GM19043 (cell line): ENCODE measurements around the gene MIPOL1.
"Not testable (repeated sequence)": the region's sequence is repeated elsewhere in the genome, so short reads cannot be mapped to it uniquely, and the experiment has no call there.

Source experiments
- ATAC-seq: cut with Tn5 transposase; IDR thresholded peaks from one replicate; pipeline ENCODE4 v1.9.1; 2021; ENCODE audit warnings: low read depth; ENCODE audit not compliant: unreplicated experiment

The MIPOL1 gene

GRCh38 chr14:37197421-37198272 is at the start of gene MIPOL1:
TSS of gene MIPOL1 (plus strand) at chr14:37197937. CDS start at chr14:37247889, 49,952 bp downstream.
- ATAC-seq, result no peak

GRCh38 chr14:37150414-37150813 is 47.3 kb upstream of the MIPOL1 start:
- no peak for ATAC-seq

- ATAC-seq, result no peak
Measured at GRCh38 chr14:37153005-37153404, 44.7 kb upstream of the MIPOL1 start.

DNA sequence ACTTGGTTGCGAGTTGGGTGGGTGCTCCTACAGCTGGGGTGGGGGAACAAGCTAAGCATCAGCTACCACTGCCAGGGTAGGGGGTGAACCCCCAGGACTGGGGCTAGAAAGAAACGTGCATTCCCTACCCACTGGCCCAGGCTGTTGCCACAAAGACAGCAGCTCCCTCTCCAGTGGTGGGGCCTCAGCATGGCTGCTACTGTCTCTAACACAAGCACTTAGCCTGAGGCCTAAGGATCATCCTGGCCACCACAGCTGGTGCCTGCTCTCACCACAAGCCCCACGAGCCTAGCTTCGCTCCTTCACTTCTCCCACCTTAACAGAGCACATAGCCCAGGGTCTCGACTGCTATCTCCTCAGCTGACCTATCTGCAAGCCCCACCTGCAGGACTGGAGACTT is 44.3 kb upstream of the MIPOL1 start:
- ATAC-seq, result no peak

DNA sequence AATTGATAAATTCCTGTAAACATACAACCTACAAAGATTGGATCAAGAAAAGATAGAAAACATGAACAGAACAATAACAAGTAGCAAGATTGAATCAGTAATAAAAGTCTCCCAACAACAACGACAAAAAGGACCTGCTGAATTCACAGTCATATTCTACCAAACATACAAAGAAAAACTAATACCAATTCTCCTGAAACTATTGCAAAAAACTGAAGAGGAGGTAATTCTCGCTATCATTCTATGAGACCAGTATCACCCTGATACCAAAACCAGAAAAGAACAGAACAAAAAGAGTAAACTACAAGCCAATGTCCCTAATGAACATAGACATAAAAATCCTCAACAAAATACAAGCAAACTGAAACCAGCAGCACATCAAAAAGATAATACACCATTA is 39.8 kb upstream of the MIPOL1 start:
- ATAC-seq, result no peak

DNA sequence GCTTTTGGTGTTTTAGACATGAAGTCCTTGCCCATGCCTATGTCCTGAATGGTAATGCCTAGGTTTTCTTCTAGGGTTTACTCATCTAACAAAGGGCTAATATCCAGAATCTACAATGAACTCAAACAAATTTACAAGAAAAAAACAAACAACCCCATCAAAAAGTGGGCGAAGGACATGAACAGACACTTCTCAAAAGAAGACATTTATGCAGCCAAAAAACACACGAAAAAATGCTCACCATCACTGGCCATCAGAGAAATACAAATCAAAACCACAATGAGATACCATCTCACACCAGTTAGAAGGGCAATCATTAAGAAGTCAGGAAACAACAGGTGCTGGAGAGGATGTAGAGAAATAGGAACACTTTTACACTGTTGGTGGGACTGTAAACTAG is 35.4 kb upstream of the MIPOL1 start:
- not testable (repeated sequence) for ATAC-seq

- ATAC-seq, result no peak
Measured at GRCh38 chr14:37165794-37166193, 31.9 kb upstream of the MIPOL1 start.

- no peak for ATAC-seq
Measured at GRCh38 chr14:37167151-37168047, 30.3 kb upstream of the MIPOL1 start.

DNA sequence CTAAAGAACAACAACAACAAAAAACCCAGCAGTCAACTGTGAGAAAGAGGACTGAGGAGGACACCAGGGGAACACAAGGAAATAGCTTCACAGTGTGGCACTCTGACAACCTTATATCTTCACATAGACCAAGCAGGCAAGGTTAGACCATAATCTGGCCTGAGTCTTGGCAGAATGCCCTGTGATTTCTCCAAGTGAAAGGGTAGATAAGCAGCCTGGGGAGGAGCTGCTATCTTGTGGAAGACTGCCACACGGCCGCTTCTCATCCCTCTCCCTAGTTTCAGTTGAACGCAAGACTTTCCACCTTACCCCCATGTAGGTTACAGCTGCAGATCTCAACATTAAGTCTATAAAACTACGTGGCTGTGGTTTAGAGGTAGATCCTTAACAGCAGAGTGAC is 29.0 kb upstream of the MIPOL1 start:
- ATAC-seq, result no peak

DNA sequence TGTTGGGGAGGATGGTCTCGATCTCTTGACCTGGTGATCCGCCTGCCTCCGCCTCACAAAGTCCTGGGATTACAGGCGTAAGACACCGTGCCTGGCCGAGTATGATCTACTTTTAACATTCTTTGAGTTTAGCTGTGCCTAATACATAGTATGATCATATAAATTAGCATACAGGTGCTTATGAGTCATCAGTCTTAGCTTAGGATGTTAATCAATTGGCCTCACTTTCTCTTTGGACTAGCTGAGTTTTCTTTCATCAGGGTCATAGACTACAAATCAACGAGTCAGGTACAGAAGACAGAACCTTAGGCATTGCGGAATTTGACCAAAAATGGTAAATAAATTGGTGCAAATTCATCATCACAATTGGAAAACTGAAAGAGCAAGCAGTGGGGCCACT is 27.5 kb upstream of the MIPOL1 start:
- ATAC-seq, result no peak

GRCh38 chr14:37170993-37171392 is 26.7 kb upstream of the MIPOL1 start:
- no peak for ATAC-seq

DNA sequence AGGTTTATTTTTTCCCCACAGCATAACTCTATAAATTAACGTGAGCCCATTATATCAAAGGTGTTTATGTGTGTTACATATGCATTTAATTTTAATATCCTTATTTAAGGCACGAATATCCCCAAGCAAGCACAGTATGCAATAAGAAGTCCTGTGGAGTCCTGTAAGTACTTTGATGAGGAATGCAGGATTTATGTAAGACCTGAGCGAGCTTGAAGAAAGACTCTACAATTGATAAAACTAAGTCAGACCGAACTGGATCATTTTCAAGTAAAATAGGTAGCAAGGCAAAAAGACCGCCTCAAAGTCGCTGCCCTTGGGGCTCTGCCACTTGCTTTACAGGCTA is 26.1 kb upstream of the MIPOL1 start:
- ATAC-seq, result no peak

DNA sequence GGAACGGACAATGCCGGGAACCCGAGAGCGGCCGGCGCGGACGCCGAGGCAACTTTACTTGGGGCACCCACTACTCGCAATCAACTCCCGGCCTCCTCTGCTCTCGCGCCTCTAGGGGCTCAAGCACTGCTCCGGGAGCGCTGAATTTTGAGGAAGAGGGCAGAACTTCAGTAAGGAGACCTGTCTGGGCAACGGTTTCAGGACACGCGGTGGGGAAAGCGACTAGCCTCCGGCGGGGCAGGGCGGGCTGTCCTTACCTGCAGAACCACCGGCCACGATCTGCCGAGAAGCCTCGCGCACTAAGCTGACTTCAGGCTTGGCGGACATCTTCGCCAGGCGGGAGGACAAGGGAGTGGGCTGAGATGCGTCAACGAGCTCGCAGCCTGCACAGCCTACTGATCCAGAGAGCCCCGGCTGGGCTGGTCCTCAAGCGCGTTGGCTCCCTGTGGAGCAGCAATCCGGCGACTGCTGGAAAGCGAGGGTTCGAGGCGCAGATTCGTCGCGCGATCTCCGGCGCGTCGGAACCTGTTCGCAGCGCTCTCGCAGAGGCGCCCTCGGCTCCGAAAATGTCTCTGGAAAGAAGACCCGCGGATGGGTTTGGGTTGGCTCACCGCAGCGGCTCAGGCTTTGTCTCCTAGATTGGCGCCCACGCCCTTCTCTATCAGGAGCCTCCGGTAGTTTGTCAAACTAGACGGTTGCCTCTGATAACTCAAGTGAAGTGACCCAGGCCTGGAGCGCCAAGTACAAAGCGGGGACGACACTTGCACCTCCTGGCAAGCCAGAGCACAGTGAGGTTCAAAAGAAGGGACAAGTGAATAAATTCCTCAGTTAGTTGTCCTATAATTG is 25.5 kb upstream of the MIPOL1 start, which contains the start of gene SLC25A21:
SLC25A21 (minus strand) TSS at position 583 of the 846 bp plus-strand sequence.
- ATAC-seq, result no peak

GRCh38 chr14:37172936-37173614 is 24.7 kb upstream of the MIPOL1 start:
- no peak for ATAC-seq

DNA sequence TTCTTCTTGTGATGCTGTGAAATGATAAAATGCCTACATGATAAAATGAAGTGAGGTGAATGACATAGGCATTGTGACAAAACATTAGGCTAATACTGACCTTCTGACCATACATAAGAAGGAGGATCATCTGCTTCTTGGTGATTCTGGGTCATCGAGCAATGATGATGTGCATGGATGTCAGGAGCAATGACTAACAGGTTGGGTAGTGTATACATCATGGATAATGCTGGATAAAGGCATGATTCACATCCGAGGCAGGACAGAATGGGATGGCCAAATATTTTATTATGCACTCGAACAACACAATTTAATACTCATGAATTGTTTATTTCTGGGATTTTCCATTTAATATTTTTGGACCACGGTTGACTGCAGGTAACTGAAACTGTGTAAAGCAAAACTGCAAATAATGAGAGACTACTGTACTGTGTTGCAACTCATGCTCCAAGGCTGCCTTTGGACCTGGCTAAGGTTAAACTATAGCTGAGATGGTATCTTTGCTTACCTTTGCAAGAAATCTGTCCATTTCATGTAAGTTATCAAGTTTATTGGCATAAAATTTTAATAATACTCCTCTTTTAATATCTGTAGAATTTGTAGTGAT is 17.7 kb upstream of the MIPOL1 start:
- ATAC-seq, result no peak

DNA sequence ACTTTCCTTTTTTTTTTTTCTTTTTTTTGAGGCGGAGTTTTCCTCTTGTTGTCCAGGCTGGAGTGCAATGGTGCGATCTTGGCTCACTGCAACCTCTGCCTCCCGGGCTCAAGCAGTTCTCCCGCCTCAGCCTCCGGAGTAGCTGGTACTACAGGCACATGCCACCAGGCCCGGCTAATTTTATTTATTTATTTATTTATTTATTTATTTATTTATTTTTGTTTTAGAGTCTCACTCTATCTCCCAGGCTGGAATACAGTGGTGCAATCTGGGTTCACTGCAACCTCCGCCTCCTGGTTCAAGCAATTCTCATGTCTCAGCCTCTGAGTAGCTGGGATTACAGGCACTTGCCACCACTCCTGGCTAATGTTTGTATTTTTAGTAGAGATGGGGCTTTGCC is 16.9 kb upstream of the MIPOL1 start:
- ATAC-seq, result not testable (repeated sequence)

DNA sequence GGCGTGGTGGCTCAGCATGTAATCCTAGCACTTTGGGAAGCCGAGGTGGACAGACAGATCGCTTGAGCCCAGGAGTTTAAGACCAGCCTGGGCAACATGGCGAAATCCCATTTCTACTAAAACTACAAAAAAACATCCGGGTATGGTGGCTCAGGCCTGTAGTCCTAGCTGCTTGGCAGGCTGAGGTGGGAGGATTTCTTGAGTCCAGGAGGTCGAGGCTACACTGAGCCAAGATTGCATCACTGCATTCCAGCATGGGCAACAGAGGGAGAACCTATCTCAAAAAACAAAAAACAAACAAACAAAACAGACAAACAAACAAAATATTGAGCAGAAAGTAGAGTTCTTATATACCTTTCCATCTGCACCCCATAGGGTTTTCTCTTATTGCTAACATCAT is 16.3 kb upstream of the MIPOL1 start:
- ATAC-seq, result no peak

- ATAC-seq, result not testable (repeated sequence)
Measured at GRCh38 chr14:37184520-37184919, 13.2 kb upstream of the MIPOL1 start.

GRCh38 chr14:37185670-37186069 is 12.1 kb upstream of the MIPOL1 start:
- no peak for ATAC-seq

GRCh38 chr14:37186865-37187264 is 10.9 kb upstream of the MIPOL1 start:
- ATAC-seq, result no peak
